ENCODE results near the gene LYRM7. TPM values are rescaled to one million over a fixed set of nuclear protein-coding genes. Genes with fewer than 3 reads are reported as not detected.
A peak's percentile ranks its signal among the peaks of the same experiment; 100 is the strongest.
"Not testable (repeated sequence)": the region's sequence is repeated elsewhere in the genome, so short reads cannot be mapped to it uniquely, and the experiment has no call there.

Gene LYRM7
- total RNA-seq (8.8 TPM), polyA plus RNA-seq (5.5 TPM)
- long read RNA-seq, donor 1, full-length matches to known transcripts: 1 of 1 reads
- long read RNA-seq, donor 1, partial matches to known transcripts: 0 of 1 reads
- long read RNA-seq, donor 1, other reads (novel, unspliced or antisense): 0 of 1 reads
- long read RNA-seq, donor 2: 0 reads
- long read RNA-seq, donor 3, full-length matches to known transcripts: 12 of 12 reads
- long read RNA-seq, donor 3, partial matches to known transcripts: 0 of 12 reads
- long read RNA-seq, donor 3, other reads (novel, unspliced or antisense): 0 of 12 reads
- long read RNA-seq, donor 4, full-length matches to known transcripts: 5 of 5 reads
- long read RNA-seq, donor 4, partial matches to known transcripts: 0 of 5 reads
- long read RNA-seq, donor 4, other reads (novel, unspliced or antisense): 0 of 5 reads
- long read RNA-seq, donor 5, full-length matches to known transcripts: 7 of 44 reads
- long read RNA-seq, donor 5, partial matches to known transcripts: 37 of 44 reads
- long read RNA-seq, donor 5, other reads (novel, unspliced or antisense): 0 of 44 reads
- long read RNA-seq, donor 6, full-length matches to known transcripts: 6 of 6 reads
- long read RNA-seq, donor 6, partial matches to known transcripts: 0 of 6 reads
- long read RNA-seq, donor 6, other reads (novel, unspliced or antisense): 0 of 6 reads
- long read RNA-seq, donor 7, full-length matches to known transcripts: 10 of 10 reads
- long read RNA-seq, donor 7, partial matches to known transcripts: 0 of 10 reads
- long read RNA-seq, donor 7, other reads (novel, unspliced or antisense): 0 of 10 reads
- long read RNA-seq, donor 8, full-length matches to known transcripts: 3 of 3 reads
- long read RNA-seq, donor 8, partial matches to known transcripts: 0 of 3 reads
- long read RNA-seq, donor 8, other reads (novel, unspliced or antisense): 0 of 3 reads
- long read RNA-seq, donor 9, full-length matches to known transcripts: 11 of 11 reads
- long read RNA-seq, donor 9, partial matches to known transcripts: 0 of 11 reads
- long read RNA-seq, donor 9, other reads (novel, unspliced or antisense): 0 of 11 reads
- long read RNA-seq, donor 10, full-length matches to known transcripts: 6 of 6 reads
- long read RNA-seq, donor 10, partial matches to known transcripts: 0 of 6 reads
- long read RNA-seq, donor 10, other reads (novel, unspliced or antisense): 0 of 6 reads

GRCh38 chr5:131170540-131171275 is at the start of gene LYRM7:
TSS of gene LYRM7 (plus strand) at chr5:131170944. CDS start at chr5:131171021, 77 bp downstream.
- DNase-seq (ENCODE audit: low read depth in 6 of 9, low spot score in 9 of 9): peak; percentile 91 to 100 (median 98)
- no peaks in the 10 kb centered on the region for H3K27me3 ChIP-seq (ENCODE audit: control insufficient read depth in 2 of 2, insufficient read depth in 1 of 2, low read length in 1 of 2)
- no peaks in the 10 kb centered on the region for H3K9me3 ChIP-seq (ENCODE audit: control insufficient read depth in 2 of 2, insufficient read depth in 1 of 2, low read length in 1 of 2)
- peak within 1 kb of the TSS; percentile 67 for H3K27ac ChIP-seq (ENCODE audit: low read depth in 1 of 2, low read length in 1 of 2)
- H3K4me3 ChIP-seq (ENCODE audit: low read length in 2 of 2): peak within 1 kb of the TSS; percentile 67 to 74
- under 1% methylated on average over 42 of the region's 42 CpGs for WGBS
- H3K4me1 ChIP-seq (ENCODE audit: control insufficient read depth in 2 of 2, insufficient read depth in 2 of 2, low read length in 2 of 2): peaks cover 0 to 6% of the 10 kb centered on the region in 2 donors
- H3K36me3 ChIP-seq (ENCODE audit: control insufficient read depth in 2 of 2, insufficient read depth in 2 of 2, low read length in 1 of 2): no peaks in the 10 kb centered on the region

DNA sequence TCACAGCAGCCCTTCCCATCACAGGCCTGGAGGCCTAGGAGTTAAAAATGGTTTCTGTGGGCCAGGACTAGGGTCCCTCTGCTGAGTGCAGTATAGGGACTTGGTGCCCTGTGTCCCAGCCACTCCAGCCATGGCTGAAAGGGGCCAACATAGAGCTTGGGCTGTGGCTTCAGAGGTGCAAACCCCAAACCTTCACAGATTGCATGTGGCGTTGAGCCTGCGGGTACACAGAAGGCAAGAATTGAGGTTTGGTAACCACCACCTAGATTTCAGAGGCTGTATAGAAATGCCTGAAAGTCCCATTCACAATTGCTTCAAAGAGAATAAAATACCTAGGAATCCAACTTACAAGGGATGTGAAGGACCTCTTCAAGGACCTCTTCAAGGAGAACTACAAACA is 43.5 kb upstream of the LYRM7 start:
- H3K36me3 ChIP-seq (ENCODE audit: control insufficient read depth in 2 of 2, insufficient read depth in 2 of 2, low read length in 1 of 2); H3K27ac ChIP-seq (ENCODE audit: low read depth in 1 of 2, low read length in 1 of 2); H3K27me3 ChIP-seq (ENCODE audit: control insufficient read depth in 2 of 2, insufficient read depth in 1 of 2, low read length in 1 of 2); DNase-seq (ENCODE audit: low read depth in 6 of 9, low spot score in 9 of 9); H3K4me3 ChIP-seq (ENCODE audit: low read length in 2 of 2); H3K4me1 ChIP-seq (ENCODE audit: control insufficient read depth in 2 of 2, insufficient read depth in 2 of 2, low read length in 2 of 2): not testable (repeated sequence)
- WGBS: over 99% methylated on average over 2 of the region's 2 CpGs
- peaks cover 2 to 12% of the 10 kb centered on the region in 2 donors for H3K9me3 ChIP-seq (ENCODE audit: control insufficient read depth in 2 of 2, insufficient read depth in 1 of 2, low read length in 1 of 2)

- Histone ChIP-seq H3K4me3 (ENCODE audit: low read length in 2 of 2) (no peak overlapping the region), H3K27ac (ENCODE audit: low read depth in 1 of 2, low read length in 1 of 2) (no peak overlapping the region), H3K9me3 (ENCODE audit: control insufficient read depth in 2 of 2, insufficient read depth in 1 of 2, low read length in 1 of 2) (peaks cover 2 to 4% of the 10 kb centered on the region in 2 donors), H3K4me1 (ENCODE audit: control insufficient read depth in 2 of 2, insufficient read depth in 2 of 2, low read length in 2 of 2) (no peaks in the 10 kb centered on the region), H3K36me3 (ENCODE audit: control insufficient read depth in 2 of 2, insufficient read depth in 2 of 2, low read length in 1 of 2) (no peaks in the 10 kb centered on the region), H3K27me3 (ENCODE audit: control insufficient read depth in 2 of 2, insufficient read depth in 1 of 2, low read length in 1 of 2) (no peaks in the 10 kb centered on the region)
- no peak for DNase-seq (ENCODE audit: low read depth in 6 of 9, low spot score in 9 of 9)
- 97% methylated on average over 4 of the region's 4 CpGs for WGBS
Measured at GRCh38 chr5:131129306-131129705, 41.4 kb upstream of the LYRM7 start.

DNA sequence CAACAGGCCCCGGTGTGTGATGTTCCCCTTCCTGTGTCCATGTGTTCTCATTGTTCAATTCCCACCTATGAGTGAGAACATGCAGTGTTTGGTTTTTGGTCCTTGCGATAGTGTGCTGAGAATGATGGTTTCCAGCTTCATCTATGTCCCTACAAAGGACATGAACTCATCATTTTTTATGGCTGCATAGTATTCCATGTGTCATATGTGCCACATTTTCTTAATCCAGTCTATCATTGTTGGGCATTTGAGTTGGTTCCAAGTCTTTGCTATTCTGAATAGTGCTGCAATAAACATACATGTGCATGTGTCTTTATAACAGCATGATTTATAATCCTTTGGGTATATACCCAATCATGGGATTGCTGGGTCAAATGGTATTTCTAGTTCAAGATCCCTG is 37.7 kb upstream of the LYRM7 start:
- WGBS: 97% methylated on average over 1 of the region's 2 CpGs
- H3K27ac ChIP-seq (ENCODE audit: low read depth in 1 of 2, low read length in 1 of 2); H3K4me3 ChIP-seq (ENCODE audit: low read length in 2 of 2); H3K27me3 ChIP-seq (ENCODE audit: control insufficient read depth in 2 of 2, insufficient read depth in 1 of 2, low read length in 1 of 2); H3K36me3 ChIP-seq (ENCODE audit: control insufficient read depth in 2 of 2, insufficient read depth in 2 of 2, low read length in 1 of 2); H3K9me3 ChIP-seq (ENCODE audit: control insufficient read depth in 2 of 2, insufficient read depth in 1 of 2, low read length in 1 of 2); H3K4me1 ChIP-seq (ENCODE audit: control insufficient read depth in 2 of 2, insufficient read depth in 2 of 2, low read length in 2 of 2); DNase-seq (ENCODE audit: low read depth in 6 of 9, low spot score in 9 of 9): not testable (repeated sequence)

DNA sequence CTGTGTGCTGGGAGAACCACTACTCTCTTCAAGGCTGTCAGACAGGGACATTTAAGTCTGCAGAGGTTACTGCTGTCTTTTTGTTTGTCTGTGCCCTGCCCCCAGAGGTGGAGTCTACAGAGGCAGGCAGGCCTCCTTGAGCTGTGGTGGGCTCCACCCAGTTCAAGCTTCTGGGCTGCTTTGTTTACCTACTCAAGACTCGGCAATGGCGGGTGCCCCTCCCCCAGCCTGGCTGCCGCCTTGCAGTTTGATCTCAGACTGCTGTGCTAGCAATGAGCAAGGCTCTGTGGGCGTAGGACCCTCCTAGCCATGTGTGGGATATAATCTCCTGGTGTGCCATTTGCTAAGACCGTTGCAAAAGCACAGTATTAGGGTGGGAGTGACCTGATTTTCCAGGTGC is 32.3 kb upstream of the LYRM7 start:
- WGBS: 97% methylated on average over 5 of the region's 5 CpGs
- H3K27ac ChIP-seq (ENCODE audit: low read depth in 1 of 2, low read length in 1 of 2); H3K9me3 ChIP-seq (ENCODE audit: control insufficient read depth in 2 of 2, insufficient read depth in 1 of 2, low read length in 1 of 2); H3K4me1 ChIP-seq (ENCODE audit: control insufficient read depth in 2 of 2, insufficient read depth in 2 of 2, low read length in 2 of 2); DNase-seq (ENCODE audit: low read depth in 6 of 9, low spot score in 9 of 9); H3K36me3 ChIP-seq (ENCODE audit: control insufficient read depth in 2 of 2, insufficient read depth in 2 of 2, low read length in 1 of 2); H3K27me3 ChIP-seq (ENCODE audit: control insufficient read depth in 2 of 2, insufficient read depth in 1 of 2, low read length in 1 of 2); H3K4me3 ChIP-seq (ENCODE audit: low read length in 2 of 2): not testable (repeated sequence)

DNA sequence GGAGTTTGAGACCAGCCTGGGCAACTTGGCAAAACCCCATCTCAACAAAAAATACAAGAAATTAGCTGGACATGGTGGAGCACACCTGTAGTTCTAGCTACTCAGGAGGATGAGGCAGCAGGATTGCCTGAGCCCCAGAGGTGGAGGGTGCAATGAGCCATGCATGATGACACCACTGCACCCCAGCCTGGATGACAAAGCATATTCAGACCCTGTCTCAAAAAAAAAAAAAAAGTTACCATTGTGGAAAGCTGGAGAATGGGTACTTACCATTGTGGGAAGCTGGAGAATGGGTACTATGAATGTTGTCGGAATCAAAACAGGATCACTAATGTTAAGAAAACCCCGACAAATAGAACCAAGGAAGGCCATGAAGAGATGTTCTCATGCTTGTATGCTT is 31.4 kb upstream of the LYRM7 start:
- Histone ChIP-seq H3K4me1 (ENCODE audit: control insufficient read depth in 2 of 2, insufficient read depth in 2 of 2, low read length in 2 of 2) (no peaks in the 10 kb centered on the region), H3K4me3 (ENCODE audit: low read length in 2 of 2) (no peak overlapping the region), H3K9me3 (ENCODE audit: control insufficient read depth in 2 of 2, insufficient read depth in 1 of 2, low read length in 1 of 2) (no peaks in the 10 kb centered on the region), H3K27me3 (ENCODE audit: control insufficient read depth in 2 of 2, insufficient read depth in 1 of 2, low read length in 1 of 2) (no peaks in the 10 kb centered on the region), H3K27ac (ENCODE audit: low read depth in 1 of 2, low read length in 1 of 2) (no peak overlapping the region), H3K36me3 (ENCODE audit: control insufficient read depth in 2 of 2, insufficient read depth in 2 of 2, low read length in 1 of 2) (no peaks in the 10 kb centered on the region)
- DNase-seq (ENCODE audit: low read depth in 6 of 9, low spot score in 9 of 9): no peak
- WGBS: 100% methylated on average over 2 of the region's 2 CpGs

DNA sequence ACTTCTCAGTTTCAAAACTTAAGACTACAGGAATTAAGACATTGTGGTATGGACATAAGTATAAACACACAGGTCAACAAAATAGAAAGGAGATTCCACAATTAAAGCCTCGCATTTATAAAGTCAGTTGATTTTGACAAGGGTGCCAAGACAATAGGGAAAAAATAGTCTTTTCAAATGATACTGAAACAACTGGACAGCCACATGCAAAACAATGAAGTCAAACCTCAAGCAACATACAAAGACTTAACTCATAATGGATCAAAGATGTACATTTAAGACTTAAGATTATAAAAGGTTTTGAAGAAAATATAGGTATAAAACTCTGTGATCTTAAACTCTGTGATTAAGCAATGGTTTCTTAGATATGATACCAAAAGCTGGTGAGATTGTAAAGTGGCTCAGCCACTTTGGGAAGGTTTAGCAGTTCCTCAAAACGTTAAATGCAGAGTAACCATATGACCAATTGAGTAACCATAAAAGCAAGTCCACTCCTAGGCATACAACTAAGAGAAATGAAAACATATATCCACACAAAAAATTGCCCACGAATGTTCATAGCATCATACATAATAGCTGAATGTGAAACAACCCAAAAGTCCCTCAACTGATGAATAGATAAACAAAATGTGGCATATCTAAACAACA is 27.6 kb upstream of the LYRM7 start:
- no peaks in the 10 kb centered on the region for H3K9me3 ChIP-seq (ENCODE audit: control insufficient read depth in 2 of 2, insufficient read depth in 1 of 2, low read length in 1 of 2)
- no peak overlapping the region for H3K27ac ChIP-seq (ENCODE audit: low read depth in 1 of 2, low read length in 1 of 2)
- H3K4me3 ChIP-seq (ENCODE audit: low read length in 2 of 2): no peak overlapping the region
- DNase-seq (ENCODE audit: low read depth in 6 of 9, low spot score in 9 of 9): no peak
- H3K36me3 ChIP-seq (ENCODE audit: control insufficient read depth in 2 of 2, insufficient read depth in 2 of 2, low read length in 1 of 2): no peaks in the 10 kb centered on the region
- H3K27me3 ChIP-seq (ENCODE audit: control insufficient read depth in 2 of 2, insufficient read depth in 1 of 2, low read length in 1 of 2): no peaks in the 10 kb centered on the region
- WGBS: 82% methylated on average over 3 of the region's 3 CpGs
- H3K4me1 ChIP-seq (ENCODE audit: control insufficient read depth in 2 of 2, insufficient read depth in 2 of 2, low read length in 2 of 2): no peaks in the 10 kb centered on the region

DNA sequence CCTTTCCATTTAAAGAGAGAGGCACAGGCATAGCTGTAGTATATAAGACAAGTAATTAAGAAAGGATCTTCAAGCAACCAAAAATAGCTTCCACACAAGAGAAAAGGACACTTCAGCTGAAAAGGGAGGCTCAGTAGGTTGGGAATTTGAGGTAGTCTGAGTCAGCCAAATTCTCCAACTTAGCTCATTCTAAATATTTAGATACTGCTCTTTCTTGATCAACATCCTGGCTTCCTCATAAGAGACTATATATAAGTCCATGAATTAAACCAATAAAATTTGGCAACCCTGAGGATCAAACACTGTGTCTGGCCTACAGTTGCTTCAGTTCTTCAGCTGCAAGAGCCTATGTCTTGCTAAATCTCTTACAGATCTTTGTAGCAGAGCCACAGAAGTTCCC is 23.5 kb upstream of the LYRM7 start:
- no peak overlapping the region for H3K27ac ChIP-seq (ENCODE audit: low read depth in 1 of 2, low read length in 1 of 2)
- no peak overlapping the region for H3K4me3 ChIP-seq (ENCODE audit: low read length in 2 of 2)
- H3K9me3 ChIP-seq (ENCODE audit: control insufficient read depth in 2 of 2, insufficient read depth in 1 of 2, low read length in 1 of 2): no peaks in the 10 kb centered on the region
- DNase-seq (ENCODE audit: low read depth in 6 of 9, low spot score in 9 of 9): no peak
- H3K4me1 ChIP-seq (ENCODE audit: control insufficient read depth in 2 of 2, insufficient read depth in 2 of 2, low read length in 2 of 2): no peaks in the 10 kb centered on the region
- H3K27me3 ChIP-seq (ENCODE audit: control insufficient read depth in 2 of 2, insufficient read depth in 1 of 2, low read length in 1 of 2): no peaks in the 10 kb centered on the region
- no peaks in the 10 kb centered on the region for H3K36me3 ChIP-seq (ENCODE audit: control insufficient read depth in 2 of 2, insufficient read depth in 2 of 2, low read length in 1 of 2)

Measured in thymus (tissue), 14 donors.